ENCODE data around the gene PLA2G12A.
A peak's percentile ranks its signal among the peaks of the same experiment; 100 is the strongest.
"Not testable (repeated sequence)": the region's sequence is repeated elsewhere in the genome, so short reads cannot be mapped to it uniquely, and the experiment has no call there.

Gene PLA2G12A

DNA sequence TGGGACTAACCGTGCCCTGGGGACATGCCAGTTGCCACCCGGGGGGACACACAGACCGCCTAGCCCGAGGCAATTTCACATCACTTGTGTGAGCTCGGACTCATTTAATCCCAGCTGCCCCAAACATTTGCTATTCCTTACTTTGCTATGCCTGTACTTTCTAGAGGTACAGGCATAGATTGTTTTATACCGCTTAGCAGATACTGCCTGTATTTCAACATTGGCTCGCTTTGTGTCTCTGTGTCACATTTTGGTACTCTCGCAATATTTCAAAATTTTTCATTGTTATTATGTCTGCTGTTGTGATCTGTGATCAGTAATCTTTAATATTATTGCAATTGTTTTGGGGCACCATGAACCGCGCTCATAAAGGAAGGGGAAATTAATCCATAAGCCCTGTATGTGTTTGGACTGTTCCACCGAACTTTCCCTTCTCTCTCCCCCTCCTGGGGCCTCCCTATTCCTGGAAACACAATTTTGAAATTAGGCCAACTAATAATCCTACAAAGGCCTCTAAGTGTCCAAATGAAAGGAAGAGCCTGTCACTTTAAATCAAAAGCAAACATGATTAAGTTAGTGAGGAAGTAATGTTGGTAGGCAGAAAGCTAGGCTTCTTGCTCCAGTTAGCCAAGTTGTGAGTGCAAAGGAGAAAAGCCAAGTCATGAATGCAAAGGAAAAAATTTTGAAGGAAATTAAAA is 26.1 kb downstream of the PLA2G12A start:
- Mint-ChIP-seq H3K36me3 (ENCODE audit: low read depth) (peaks cover 26% of the 10 kb centered on the region), H3K4me1 (ENCODE audit: low read depth) (peaks cover 33% of the 10 kb centered on the region), H3K27ac (peak overlapping the region; percentile 92), H3K4me3 (peak overlapping the region; percentile 90), H3K9me3 (no peaks in the 10 kb centered on the region), H3K27me3 (no peaks in the 10 kb centered on the region)
- no peak for DNase-seq

DNA sequence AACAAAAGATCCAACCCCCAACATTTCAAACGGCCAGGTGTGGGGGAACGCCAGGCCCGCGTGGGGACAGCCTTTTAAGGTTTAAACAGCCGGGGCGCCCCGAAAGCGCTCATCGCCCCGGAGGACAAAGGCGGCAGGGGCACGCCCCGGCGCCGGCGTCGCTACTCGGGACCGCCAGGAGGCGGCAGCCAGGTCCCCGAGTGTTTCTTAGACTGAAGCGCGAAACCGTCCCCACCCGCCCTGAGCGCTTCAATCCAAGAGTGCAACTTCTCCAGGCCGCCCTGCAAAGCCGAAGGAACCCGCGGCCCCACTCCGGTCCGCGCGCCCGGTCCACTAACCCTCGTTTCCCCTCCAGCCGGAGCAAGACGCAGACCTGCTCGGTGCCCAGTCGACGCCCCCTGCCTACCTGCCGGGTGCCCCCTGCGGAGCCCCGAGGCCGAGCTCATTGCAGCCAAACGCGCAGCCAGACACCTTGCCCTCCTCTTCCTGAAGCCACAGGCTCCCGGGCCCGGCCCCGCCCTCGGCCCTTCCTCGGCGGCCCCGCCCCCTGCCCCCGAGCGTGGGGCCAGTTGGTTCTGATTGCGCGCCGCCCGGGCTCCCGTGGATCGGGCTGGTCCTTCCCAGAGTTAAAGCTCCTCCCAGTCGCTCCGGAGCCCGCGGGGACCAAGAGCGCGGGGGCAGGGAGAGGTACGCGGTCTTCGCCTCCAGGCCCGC is 26.8 kb downstream of the PLA2G12A start, which contains the start of gene CASP6:
TSS of gene CASP6 (minus strand) at position 496 of the 714 bp plus-strand sequence. CDS start at position 446, 50 bp downstream.
- Mint-ChIP-seq H3K27ac (peak within 1 kb of the TSS; percentile 92), H3K4me3 (peak within 1 kb of the TSS; percentile 90), H3K27me3 (no peaks in the 10 kb centered on the region), H3K9me3 (no peaks in the 10 kb centered on the region), H3K4me1 (ENCODE audit: low read depth) (peaks cover 37% of the 10 kb centered on the region), H3K36me3 (ENCODE audit: low read depth) (peaks cover 19% of the 10 kb centered on the region)
- peak; percentile 79 for DNase-seq

DNA sequence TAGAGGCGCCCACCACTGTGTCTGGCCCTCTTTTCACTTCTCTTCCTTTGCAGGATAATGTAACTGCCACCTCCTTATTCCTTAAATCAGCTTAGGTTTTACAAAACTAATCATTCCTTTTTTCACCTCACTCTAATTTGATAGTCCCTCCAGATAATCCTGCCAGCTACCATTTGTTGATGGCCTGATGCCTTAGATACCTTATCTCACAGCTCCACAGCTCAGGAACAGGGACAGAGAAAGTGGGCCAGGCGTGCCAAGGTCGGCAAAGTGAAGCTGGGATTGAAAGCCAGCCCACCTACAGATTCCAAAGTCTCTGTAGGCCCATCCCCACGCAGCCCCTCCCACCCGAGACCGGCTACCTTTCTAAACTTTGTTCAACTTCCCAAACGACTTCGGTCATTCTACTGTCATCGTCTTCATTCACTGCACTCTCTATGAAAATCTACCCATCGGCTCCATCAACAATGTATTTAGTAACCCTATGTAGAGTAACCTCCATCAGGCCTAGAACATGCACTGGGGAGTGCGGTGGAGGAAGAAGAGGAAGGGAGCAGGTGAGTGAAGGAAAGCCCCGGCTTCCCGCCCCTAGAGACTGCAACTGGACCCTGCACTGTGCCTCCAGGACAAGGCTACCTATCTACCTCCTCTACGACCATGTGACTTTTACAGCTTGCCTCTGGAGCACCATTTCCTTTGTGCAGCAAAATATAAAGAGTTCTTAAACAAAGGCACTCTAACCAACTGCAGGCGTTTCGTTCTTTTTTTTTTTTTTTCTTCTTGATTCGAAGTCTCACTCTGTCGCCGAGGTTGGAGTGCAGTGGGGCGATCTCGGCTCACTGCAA is 28.1 kb downstream of the PLA2G12A start:
- no peaks in the 10 kb centered on the region for H3K9me3 Mint-ChIP-seq
- peaks cover 39% of the 10 kb centered on the region for H3K4me1 Mint-ChIP-seq (ENCODE audit: low read depth)
- no peaks in the 10 kb centered on the region for H3K27me3 Mint-ChIP-seq
- peaks cover 25% of the 10 kb centered on the region for H3K36me3 Mint-ChIP-seq (ENCODE audit: low read depth)
- H3K27ac Mint-ChIP-seq: peak overlapping the region; percentile 92
- H3K4me3 Mint-ChIP-seq: peak overlapping the region; percentile 90
- DNase-seq: no peak

DNA sequence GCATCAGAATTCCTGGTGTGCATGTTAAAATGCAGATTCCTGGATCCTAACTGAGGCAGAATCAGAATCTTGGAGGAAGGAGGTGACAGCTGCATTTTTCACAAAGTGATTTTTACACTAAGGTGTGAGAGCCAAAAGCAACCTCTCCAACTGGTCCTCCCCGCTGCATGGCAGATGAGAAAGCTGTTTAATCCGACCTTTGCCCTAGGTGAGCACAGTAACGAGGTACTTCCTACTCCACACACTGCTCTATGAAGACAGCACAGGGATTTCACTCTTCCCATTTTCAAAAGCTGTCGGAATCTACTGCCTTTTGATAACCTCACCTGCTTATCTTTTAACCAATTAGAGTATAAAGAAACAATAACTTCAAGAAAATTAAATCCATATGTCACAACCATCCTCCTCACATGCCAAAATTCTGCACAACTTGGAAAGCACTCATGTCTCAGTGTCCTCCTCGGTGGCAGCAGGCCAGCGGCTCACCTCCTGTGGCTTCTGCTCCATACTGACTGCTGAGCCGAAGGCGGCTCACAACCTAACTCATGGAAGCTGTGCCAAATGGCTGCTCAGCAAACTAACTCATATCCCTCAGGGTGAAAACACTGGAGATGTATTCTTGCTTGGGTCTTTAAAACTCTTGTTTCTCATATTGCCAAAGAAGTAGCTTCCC is 30.2 kb downstream of the PLA2G12A start:
- Mint-ChIP-seq H3K9me3 (no peaks in the 10 kb centered on the region), H3K36me3 (ENCODE audit: low read depth) (peaks cover 34% of the 10 kb centered on the region), H3K27me3 (no peaks in the 10 kb centered on the region), H3K27ac (peak overlapping the region; percentile 12), H3K4me1 (ENCODE audit: low read depth) (peaks cover 43% of the 10 kb centered on the region), H3K4me3 (no peak overlapping the region)
- no peak for DNase-seq

DNA sequence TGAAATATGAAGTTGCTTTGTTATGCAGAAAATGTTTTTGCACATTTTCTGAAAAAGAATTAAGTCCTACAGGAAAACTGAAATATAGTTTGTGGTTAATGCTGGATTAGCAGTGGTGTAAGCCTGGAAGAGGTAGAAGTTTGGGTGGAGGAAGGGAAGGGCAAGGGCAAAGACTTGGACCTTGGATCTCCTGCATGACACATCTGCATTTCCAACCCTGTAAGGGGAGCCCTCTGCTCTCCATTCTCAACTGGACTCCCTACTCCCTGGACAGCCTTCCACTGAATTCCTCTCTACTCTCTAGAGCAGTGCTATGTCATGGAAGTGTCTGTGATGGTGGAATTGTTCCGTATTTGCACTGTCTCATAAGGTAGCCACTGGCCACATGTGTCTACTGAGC is 31.2 kb downstream of the PLA2G12A start:
- H3K4me1 Mint-ChIP-seq (ENCODE audit: low read depth): peaks cover 43% of the 10 kb centered on the region

DNA sequence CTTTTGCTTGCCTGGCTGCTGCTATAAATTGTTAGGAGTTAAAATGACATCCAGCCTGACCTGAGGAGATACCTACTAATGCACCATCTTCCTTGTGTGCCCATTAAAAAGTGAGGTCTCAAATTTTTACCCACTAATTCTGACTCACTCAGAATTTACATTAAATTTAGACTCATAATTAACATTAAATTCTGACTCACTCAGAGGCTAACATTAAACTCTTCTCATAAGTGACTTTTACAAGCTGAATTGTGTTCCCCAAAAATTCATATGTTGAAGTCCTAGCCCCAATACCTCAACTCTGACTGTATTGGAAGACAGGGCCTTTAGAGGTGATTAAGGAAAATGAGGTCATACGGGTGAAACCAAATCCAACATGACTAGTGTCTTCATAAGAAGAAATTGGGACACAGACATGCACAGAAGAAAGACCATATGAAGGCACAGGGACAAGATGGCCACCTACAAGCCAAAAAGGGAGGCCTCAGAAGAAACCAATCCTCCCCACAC is 38.4 kb downstream of the PLA2G12A start:
- no peak for DNase-seq
- Mint-ChIP-seq H3K4me3 (no peak overlapping the region), H3K27ac (peak overlapping the region; percentile 82), H3K9me3 (no peaks in the 10 kb centered on the region), H3K36me3 (ENCODE audit: low read depth) (peaks cover 86% of the 10 kb centered on the region), H3K4me1 (ENCODE audit: low read depth) (peaks cover 45% of the 10 kb centered on the region), H3K27me3 (no peaks in the 10 kb centered on the region)

More for the DNA sequence above, 31.2 kb downstream of the PLA2G12A start:
- no peaks in the 10 kb centered on the region for H3K9me3 Mint-ChIP-seq
- no peak overlapping the region for H3K27ac Mint-ChIP-seq
- no peak for DNase-seq
- no peak overlapping the region for H3K4me3 Mint-ChIP-seq
- H3K36me3 Mint-ChIP-seq (ENCODE audit: low read depth): peaks cover 44% of the 10 kb centered on the region
- H3K27me3 Mint-ChIP-seq: no peaks in the 10 kb centered on the region

DNA sequence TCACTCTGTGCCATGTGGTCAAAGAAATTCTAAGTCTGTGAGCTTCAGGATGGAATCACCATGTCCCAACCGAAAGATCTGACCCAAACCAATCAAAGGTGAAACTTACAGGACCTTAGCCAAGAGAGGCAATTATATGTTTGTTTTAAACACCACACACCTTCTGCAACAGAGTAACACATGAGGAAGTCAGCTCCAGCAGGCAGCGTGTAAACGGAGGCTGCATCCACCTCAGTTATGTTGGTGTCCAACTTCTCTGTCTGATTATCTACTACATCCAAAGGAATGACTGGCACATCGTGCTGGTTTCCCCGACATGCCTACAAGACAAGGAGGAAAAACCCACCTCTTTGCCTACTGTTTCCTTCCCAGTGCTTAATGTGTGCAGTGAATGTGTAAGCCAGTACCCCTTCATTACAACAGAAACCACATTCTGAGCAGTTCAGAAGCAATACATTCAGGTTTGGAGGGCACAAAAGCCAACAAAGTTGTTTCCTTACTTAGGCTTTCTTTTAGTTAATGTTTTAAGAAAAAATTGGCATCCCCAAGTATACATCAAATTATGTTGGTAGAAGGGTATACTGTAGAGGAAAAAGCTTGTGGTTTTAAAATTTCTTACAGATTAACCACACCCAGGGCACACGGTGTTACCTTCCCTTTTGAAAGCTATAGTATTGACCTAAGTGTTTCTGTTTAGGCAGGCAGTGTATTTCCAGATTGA is 39.0 kb downstream of the PLA2G12A start:
- Mint-ChIP-seq H3K27me3 (no peaks in the 10 kb centered on the region), H3K27ac (peak overlapping the region; percentile 82), H3K36me3 (ENCODE audit: low read depth) (peaks cover 85% of the 10 kb centered on the region), H3K9me3 (no peaks in the 10 kb centered on the region), H3K4me1 (ENCODE audit: low read depth) (peaks cover 43% of the 10 kb centered on the region), H3K4me3 (no peak overlapping the region)
- DNase-seq: no peak

DNA sequence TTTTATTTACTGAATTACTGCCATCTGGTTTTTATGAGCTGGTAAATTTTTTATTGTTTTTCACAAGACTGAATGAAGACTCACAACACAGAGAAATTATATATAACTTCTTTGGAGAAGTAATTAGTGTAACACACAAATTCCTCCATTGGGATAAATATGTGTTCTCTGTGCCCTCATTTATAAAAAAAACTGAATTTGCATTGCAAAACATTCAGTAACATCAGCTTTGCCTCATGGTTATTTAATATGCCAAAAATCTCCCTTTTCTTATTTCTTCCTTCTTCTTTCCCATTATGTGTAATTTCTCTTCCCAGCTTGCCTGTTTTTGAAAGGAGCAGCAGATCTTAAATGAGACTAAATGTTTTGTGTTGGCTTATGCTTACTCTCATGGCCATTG is 45.1 kb downstream of the PLA2G12A start:
- H3K27me3 Mint-ChIP-seq: no peaks in the 10 kb centered on the region
- peaks cover 91% of the 10 kb centered on the region for H3K36me3 Mint-ChIP-seq (ENCODE audit: low read depth)
- peaks cover 31% of the 10 kb centered on the region for H3K4me1 Mint-ChIP-seq (ENCODE audit: low read depth)
- peak overlapping the region; percentile 3 for H3K27ac Mint-ChIP-seq
- no peaks in the 10 kb centered on the region for H3K9me3 Mint-ChIP-seq
- H3K4me3 Mint-ChIP-seq: no peak overlapping the region
- DNase-seq: no peak

DNA sequence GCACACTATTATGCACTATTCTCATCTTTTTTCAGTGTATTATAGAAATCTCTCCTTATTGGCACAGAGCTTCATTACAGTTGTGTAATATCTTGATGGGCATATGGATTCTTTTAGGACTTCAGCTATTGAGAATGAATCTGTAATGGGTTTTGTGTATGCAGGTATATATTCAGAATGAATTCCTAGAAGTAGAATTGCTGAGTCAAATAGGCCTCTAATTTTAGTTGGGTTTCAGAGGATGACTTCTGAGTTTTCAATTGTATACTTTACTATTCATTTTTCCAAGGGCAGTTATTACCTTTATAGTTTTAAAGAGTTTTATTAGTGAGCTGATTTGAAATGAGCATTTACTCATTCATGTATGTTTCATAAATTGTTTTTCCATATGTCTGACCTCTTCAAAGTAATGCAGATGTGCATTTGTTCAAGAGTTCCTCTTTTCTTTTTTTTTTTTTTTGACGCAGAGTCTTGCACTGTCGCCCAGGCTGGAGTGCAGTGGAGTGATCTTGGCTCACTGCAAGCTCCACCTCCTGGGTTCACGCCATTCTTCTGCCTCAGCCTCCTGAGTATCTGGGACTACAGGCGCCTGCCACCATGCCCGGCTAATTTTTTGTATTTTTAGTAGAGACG is 46.1 kb downstream of the PLA2G12A start:
- DNase-seq: no peak
- H3K27me3 Mint-ChIP-seq: no peaks in the 10 kb centered on the region
- no peak overlapping the region for H3K4me3 Mint-ChIP-seq
- H3K4me1 Mint-ChIP-seq (ENCODE audit: low read depth): peaks cover 31% of the 10 kb centered on the region
- no peaks in the 10 kb centered on the region for H3K9me3 Mint-ChIP-seq
- H3K36me3 Mint-ChIP-seq (ENCODE audit: low read depth): peaks cover 88% of the 10 kb centered on the region
- peak overlapping the region; percentile 79 for H3K27ac Mint-ChIP-seq

DNA sequence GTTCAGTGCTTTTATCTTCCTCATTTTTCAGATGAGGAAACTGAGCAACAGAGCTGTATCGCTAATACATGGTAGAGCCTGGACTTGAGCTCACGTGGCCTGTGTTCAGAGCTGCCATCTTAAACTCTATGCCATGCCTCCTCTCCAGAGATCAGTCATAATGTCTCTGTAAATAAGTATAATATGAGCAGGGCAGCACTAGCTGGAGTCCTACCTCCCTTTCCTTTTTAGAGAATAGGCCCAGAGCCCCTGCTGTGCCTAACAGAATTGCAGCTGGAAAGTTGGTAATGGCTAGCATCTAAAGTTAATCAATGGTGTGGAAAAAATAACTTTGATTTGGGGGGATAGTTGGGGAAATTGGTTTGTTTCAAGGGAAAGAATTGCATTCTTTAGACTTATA is 47.0 kb downstream of the PLA2G12A start:
- Mint-ChIP-seq H3K27me3 (no peaks in the 10 kb centered on the region), H3K4me1 (ENCODE audit: low read depth) (peaks cover 30% of the 10 kb centered on the region), H3K27ac (peak overlapping the region; percentile 8), H3K4me3 (no peak overlapping the region), H3K9me3 (no peaks in the 10 kb centered on the region), H3K36me3 (ENCODE audit: low read depth) (peaks cover 82% of the 10 kb centered on the region)
- no peak for DNase-seq

DNA sequence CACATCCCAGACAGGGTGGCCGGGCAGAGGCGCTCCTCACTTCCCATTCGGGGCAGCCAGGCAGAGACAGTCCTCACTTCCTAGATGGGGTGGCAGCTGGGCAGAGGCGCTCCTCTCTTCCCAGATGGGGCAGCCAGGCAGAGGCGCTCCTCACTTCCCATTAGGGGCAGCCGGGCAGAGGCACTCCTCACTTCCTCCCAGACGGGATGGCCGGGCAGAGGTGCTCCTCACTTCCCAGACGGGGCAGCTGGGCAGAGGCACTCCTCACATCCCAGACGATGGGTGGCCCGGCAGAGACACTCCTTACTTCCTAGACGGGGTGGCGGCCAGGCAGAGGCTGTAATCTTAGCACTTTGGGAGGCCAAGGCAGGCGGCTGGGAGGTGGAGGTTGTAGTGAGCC is 50.9 kb downstream of the PLA2G12A start:
- H3K36me3 Mint-ChIP-seq (ENCODE audit: low read depth): peaks cover 61% of the 10 kb centered on the region
- not testable (repeated sequence) for H3K27ac Mint-ChIP-seq, H3K9me3 Mint-ChIP-seq, H3K4me3 Mint-ChIP-seq, H3K27me3 Mint-ChIP-seq, DNase-seq
- H3K4me1 Mint-ChIP-seq (ENCODE audit: low read depth): peaks cover 33% of the 10 kb centered on the region

DNA sequence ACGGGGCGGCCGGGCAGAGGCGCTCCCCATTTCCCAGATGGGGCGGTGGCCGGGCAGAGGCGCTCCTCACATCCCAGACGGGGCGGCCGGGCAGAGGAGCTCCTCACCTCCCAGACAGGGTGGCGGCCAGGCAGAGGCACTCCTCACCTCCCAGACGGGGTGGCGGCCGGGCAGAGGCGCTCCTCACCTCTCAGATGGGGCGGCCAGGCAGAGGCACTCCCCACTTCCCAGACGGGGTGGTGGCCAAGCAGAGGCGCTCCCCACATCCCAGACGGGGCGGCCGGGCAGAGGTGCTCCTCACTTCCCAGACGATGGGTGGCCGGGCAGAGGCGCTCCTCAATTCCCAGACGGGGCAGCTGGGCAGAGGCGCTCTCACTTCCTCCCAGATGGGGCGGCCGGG is 51.4 kb downstream of the PLA2G12A start:
- not testable (repeated sequence) for H3K4me3 Mint-ChIP-seq, H3K27me3 Mint-ChIP-seq, H3K9me3 Mint-ChIP-seq, DNase-seq, H3K27ac Mint-ChIP-seq
- peaks cover 61% of the 10 kb centered on the region for H3K36me3 Mint-ChIP-seq (ENCODE audit: low read depth)
- peaks cover 31% of the 10 kb centered on the region for H3K4me1 Mint-ChIP-seq (ENCODE audit: low read depth)

DNA sequence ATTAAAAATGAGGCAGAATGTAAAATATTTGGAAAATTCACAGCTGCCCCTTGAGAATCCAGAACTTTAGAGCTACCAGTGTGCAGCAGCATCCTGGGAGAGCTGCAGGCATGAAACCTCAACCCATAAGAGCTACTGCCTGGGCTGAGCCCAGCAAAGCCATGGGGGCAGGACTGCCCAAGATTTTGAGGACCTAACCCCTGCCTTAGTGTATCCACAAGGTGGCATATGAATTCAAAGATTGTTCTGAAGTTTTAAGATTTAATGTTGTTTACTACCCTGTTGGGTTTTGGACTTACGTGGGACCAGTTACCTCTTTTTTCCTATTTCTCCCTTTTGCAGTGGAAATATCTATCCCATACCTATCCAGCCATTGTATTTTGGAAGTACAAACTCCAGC is 53.0 kb downstream of the PLA2G12A start:
- peaks cover 59% of the 10 kb centered on the region for H3K36me3 Mint-ChIP-seq (ENCODE audit: low read depth)
- H3K4me3 Mint-ChIP-seq: no peak overlapping the region
- no peaks in the 10 kb centered on the region for H3K9me3 Mint-ChIP-seq
- H3K27me3 Mint-ChIP-seq: no peaks in the 10 kb centered on the region
- H3K4me1 Mint-ChIP-seq (ENCODE audit: low read depth): peaks cover 26% of the 10 kb centered on the region
- no peak overlapping the region for H3K27ac Mint-ChIP-seq
- DNase-seq: no peak
